ENCODE measurements around the gene ELOVL5.
A peak's percentile ranks its signal among the peaks of the same experiment; 100 is the strongest.

The ELOVL5 gene

GRCh38 chr6:53363341-53364079, 14.8 kb upstream of the ELOVL5 start:
- Histone ChIP-seq H3K4me3 (IDR thresholded peaks at IDR 0.05; ENCODE audit: insufficient read depth, low read depth, low read length) (no peak overlapping the region), H4K20me1 (ENCODE audit: insufficient read depth) (no peaks in the 10 kb centered on the region), H3K4me2 (no peak overlapping the region), H3K27ac (no peak overlapping the region), H2AFZ (ENCODE audit: low read depth) (no peak overlapping the region), H3K27me3 (ENCODE audit: insufficient read depth, low read depth) (no peaks in the 10 kb centered on the region), H3K4me1 (ENCODE audit: low read depth, poor library complexity, severe bottlenecking) (peaks cover 45% of the 10 kb centered on the region), H3K9ac (no peak overlapping the region), H3K36me3 (ENCODE audit: insufficient read depth) (no peaks in the 10 kb centered on the region), H3K79me2 (ENCODE audit: insufficient read depth, low read depth) (no peaks in the 10 kb centered on the region)
- TF ChIP-seq CTCF (conservative IDR thresholded peaks at IDR 0.05; ENCODE audit: low read depth, low read length): no peak

GRCh38 chr6:53361549-53362031, 12.8 kb upstream of the ELOVL5 start:
- H3K4me3 ChIP-seq (IDR thresholded peaks at IDR 0.05; ENCODE audit: insufficient read depth, low read depth, low read length): no peak overlapping the region
- H2AFZ ChIP-seq (ENCODE audit: low read depth): peak overlapping the region; percentile 10; the same call in 1 of the 2 replicates
- no peak overlapping the region for H3K9ac ChIP-seq
- H3K4me2 ChIP-seq: peak overlapping the region; percentile 34; the same call in 1 of the 2 replicates
- no peaks in the 10 kb centered on the region for H4K20me1 ChIP-seq (ENCODE audit: insufficient read depth)
- no peaks in the 10 kb centered on the region for H3K36me3 ChIP-seq (ENCODE audit: insufficient read depth)
- no peaks in the 10 kb centered on the region for H3K27me3 ChIP-seq (ENCODE audit: insufficient read depth, low read depth)
- no peak for TF ChIP-seq CTCF (conservative IDR thresholded peaks at IDR 0.05; ENCODE audit: low read depth, low read length)
- H3K27ac ChIP-seq: peak overlapping the region; percentile 67
- peaks cover 48% of the 10 kb centered on the region for H3K4me1 ChIP-seq (ENCODE audit: low read depth, poor library complexity, severe bottlenecking)
- no peaks in the 10 kb centered on the region for H3K79me2 ChIP-seq (ENCODE audit: insufficient read depth, low read depth)

- H3K4me3 ChIP-seq (IDR thresholded peaks at IDR 0.05; ENCODE audit: insufficient read depth, low read depth, low read length): no peak overlapping the region
- TF ChIP-seq CTCF (conservative IDR thresholded peaks at IDR 0.05; ENCODE audit: low read depth, low read length): no peak
- no peaks in the 10 kb centered on the region for H4K20me1 ChIP-seq (ENCODE audit: insufficient read depth)
- H3K27ac ChIP-seq: peak overlapping the region; percentile 97
- peaks cover 46% of the 10 kb centered on the region for H3K4me1 ChIP-seq (ENCODE audit: low read depth, poor library complexity, severe bottlenecking)
- no peaks in the 10 kb centered on the region for H3K36me3 ChIP-seq (ENCODE audit: insufficient read depth)
- H3K9ac ChIP-seq: peak overlapping the region; percentile 97; the same call in 1 of the 2 replicates
- no peaks in the 10 kb centered on the region for H3K27me3 ChIP-seq (ENCODE audit: insufficient read depth, low read depth)
- H3K4me2 ChIP-seq: peak overlapping the region; percentile 85
- H3K79me2 ChIP-seq (ENCODE audit: insufficient read depth, low read depth): no peaks in the 10 kb centered on the region
- peak overlapping the region; percentile 93 for H2AFZ ChIP-seq (ENCODE audit: low read depth)
Observed at GRCh38 chr6:53360093-53360912, 11.6 kb upstream of the ELOVL5 start.

- Histone ChIP-seq H3K36me3 (ENCODE audit: insufficient read depth) (no peaks in the 10 kb centered on the region), H4K20me1 (ENCODE audit: insufficient read depth) (no peaks in the 10 kb centered on the region), H3K27me3 (ENCODE audit: insufficient read depth, low read depth) (no peaks in the 10 kb centered on the region), H3K27ac (peak overlapping the region; percentile 97), H3K4me2 (peak overlapping the region; percentile 85), H3K9ac (peak overlapping the region; percentile 97), H3K4me1 (ENCODE audit: low read depth, poor library complexity, severe bottlenecking) (peaks cover 46% of the 10 kb centered on the region), H3K79me2 (ENCODE audit: insufficient read depth, low read depth) (no peaks in the 10 kb centered on the region), H2AFZ (ENCODE audit: low read depth) (peak overlapping the region; percentile 93), H3K4me3 (IDR thresholded peaks at IDR 0.05; ENCODE audit: insufficient read depth, low read depth, low read length) (no peak overlapping the region)
- TF ChIP-seq CTCF (conservative IDR thresholded peaks at IDR 0.05; ENCODE audit: low read depth, low read length): no peak
Observed at GRCh38 chr6:53359843-53360092, 11.0 kb upstream of the ELOVL5 start.

All from KMS-11 (cell line).